GM19328 (cell line): Measurements from ENCODE around the gene LRIF1.
"Not testable (repeated sequence)": the region's sequence is repeated elsewhere in the genome, so short reads cannot be mapped to it uniquely, and the experiment has no call there.

Experiments
- ATAC-seq: cut with Tn5 transposase; IDR thresholded peaks from one replicate; pipeline ENCODE4 v1.9.1; 2021; ENCODE audit warnings: mild to moderate bottlenecking, moderate library complexity; ENCODE audit not compliant: unreplicated experiment

The LRIF1 gene

GRCh38 chr1:110951161-110951560 lies 12.6 kb downstream of the LRIF1 start:
- ATAC-seq, result no peak

DNA sequence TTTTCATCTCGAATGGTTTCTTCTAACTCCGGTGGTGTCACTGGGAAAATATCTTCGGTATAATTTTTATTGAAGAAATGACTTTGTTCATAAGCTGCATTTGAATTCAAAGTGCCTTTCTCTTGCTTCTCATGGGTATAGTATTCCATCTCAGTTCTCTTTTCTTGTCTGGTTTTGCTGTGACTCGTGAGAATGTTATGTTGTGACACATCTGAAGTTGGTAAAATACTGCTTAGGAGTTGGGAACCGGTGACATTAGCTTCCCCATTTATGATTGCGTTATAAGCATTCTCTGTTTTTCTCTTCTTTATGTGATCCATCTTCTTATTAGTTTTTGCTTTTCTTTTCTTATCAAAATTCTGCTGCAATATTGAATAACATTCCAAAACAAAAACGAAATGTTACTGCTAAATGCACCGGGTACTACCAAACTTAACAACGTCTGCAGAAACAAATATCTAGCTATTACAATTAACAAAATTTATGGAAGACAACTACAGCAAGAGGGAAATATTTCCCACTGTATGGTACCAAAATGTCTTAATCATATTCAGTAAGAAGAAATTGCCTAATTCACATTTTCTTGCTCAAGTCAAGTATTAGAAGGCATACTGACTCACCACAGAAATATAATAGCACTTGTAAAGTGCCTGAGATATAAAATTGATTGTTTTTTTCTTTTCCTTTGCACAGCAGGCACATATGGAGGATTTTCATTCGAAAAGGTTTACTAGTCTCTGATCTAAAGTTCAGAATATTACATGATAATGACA lies 15.5 kb downstream of the LRIF1 start:
- no peak for ATAC-seq

- no peak for ATAC-seq
Measured at GRCh38 chr1:110945626-110946025, 18.1 kb downstream of the LRIF1 start.

DNA sequence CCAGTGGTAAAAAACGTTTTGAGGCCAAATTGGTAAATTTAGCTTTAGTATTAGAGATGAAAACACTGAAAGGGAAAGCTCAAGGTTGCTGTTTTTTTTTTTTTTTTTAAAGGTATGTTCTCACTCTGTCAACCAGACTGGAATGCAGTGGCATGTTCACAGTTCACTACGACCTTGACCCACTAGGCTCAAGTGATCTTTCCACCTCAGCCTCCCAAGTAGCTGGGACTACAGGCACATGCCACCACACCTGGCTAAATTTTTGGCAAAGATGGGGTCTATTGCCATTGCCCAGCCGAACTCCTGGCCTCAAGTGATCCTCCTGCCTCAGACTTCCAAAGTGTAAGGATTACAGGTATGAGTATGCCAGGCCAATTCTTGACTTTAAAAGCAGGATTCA lies 18.9 kb downstream of the LRIF1 start:
- ATAC-seq, result no peak

DNA sequence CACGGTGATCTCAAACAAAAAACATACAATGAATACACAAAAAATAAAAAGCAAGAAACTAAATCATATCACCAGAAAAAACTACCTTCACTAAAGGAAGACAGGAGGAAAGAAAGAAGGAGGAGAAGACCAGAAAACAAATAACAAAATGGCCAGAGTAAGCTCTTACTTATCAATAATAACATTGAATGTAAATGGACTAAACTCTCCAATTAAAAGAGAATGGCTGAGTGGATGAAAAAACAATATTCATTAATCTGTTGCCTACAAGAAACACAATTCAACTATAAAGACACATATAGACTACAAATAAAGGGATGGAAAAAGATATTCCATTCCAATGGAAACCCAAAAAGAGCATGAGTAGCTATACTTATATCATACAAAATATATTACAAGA lies 27.2 kb downstream of the LRIF1 start:
- ATAC-seq, result no peak

GRCh38 chr1:110931097-110931496 lies 32.6 kb downstream of the LRIF1 start:
- ATAC-seq, result not testable (repeated sequence)

GRCh38 chr1:110928904-110929303 lies 34.8 kb downstream of the LRIF1 start:
- no peak for ATAC-seq

- no peak for ATAC-seq
Measured at GRCh38 chr1:110928191-110928590, 35.5 kb downstream of the LRIF1 start.

- no peak for ATAC-seq
Measured at GRCh38 chr1:110927484-110928075, 36.1 kb downstream of the LRIF1 start.

GRCh38 chr1:110921953-110922352 lies 41.8 kb downstream of the LRIF1 start:
- no peak for ATAC-seq

DNA sequence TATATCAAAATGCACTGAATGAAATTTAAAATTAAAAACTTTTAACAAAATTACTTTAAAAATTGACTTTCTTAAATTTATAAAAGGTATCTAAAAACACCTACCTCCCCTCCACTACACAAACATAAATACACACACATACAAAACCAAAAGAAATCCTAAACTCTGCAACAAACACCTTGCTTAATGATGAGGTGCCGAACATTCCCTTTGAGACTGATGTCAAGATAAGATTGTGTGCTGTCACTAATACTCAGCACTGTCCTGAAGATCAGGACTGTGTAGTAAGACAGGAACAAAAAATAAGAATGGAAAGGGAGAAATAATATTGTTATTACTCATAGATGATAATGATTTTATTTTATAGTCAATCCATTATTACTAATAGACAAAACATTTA lies 45.7 kb downstream of the LRIF1 start:
- no peak for ATAC-seq

GRCh38 chr1:110916669-110917306 lies 46.9 kb downstream of the LRIF1 start:
- no peak for ATAC-seq

DNA sequence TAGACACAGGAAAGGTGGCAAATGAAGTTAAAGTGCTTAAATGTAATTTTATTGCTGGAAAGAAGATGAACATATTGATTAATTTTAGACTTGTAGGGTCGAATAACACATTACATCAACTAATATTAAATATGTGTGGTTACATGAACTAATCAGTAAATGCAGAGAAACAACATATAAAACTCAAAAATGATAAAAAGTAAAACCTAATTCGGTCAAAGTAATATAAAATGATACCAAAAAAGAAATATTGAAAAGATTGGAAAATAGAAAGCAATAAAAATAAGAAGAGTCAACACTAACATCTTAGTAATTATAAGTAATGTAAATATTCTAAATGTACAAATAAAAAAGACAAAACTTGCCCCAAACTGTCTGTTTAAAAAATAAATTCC lies 47.5 kb downstream of the LRIF1 start:
- ATAC-seq, result no peak

- no peak for ATAC-seq
Measured at GRCh38 chr1:110915804-110916203, 47.9 kb downstream of the LRIF1 start.

DNA sequence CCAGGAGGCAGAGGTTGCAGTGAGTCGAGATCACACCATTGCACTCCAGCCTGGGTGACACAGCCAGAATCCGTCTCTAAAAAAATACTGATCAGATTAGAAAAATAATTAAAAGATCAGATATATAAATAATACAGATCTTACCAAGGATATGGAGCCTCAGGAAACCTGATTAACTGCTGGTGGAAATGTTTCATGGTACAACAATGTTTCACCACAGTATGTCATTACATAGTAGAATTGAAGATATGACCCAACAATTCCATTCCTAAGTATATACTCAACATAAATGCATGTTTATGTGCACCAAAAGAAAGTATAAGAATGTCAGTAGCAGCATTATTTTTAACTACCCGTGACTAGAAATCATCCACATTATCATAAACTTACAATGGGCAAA lies 49.0 kb downstream of the LRIF1 start:
- ATAC-seq, result no peak

- ATAC-seq, result no peak
Measured at GRCh38 chr1:110912784-110913183, 50.9 kb downstream of the LRIF1 start.

DNA sequence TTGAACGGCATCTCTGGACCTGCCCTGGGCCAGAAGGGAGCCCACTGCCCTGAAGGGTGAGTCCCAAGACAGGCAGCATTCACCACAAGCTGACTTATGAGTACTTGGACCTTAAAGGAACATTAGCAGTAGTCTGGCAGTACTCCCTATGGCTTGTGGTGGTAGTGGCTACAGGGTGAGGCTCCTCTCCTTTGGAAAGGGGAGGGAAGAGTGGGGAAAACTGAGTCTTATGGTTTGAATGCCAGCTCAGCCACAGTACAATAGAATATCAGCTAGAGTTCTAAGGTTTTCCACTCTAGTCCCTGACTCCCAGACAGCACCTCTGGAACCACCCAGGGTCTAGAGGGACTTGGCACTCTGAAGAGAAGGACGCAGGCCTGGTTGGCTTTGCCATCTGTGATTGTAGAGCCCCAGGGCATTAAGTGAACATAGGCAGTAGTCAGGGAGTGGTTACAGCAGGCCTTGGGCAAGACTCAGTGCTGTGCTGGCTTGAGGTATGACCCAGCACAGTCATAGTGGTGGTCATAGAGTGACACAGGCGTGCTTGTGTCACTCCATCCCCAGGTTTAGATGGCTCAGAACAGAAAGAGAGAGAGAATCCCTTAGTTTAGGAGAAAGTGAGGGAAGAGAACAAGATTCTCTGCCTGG lies 59.7 kb downstream of the LRIF1 start:
- ATAC-seq, result no peak

DNA sequence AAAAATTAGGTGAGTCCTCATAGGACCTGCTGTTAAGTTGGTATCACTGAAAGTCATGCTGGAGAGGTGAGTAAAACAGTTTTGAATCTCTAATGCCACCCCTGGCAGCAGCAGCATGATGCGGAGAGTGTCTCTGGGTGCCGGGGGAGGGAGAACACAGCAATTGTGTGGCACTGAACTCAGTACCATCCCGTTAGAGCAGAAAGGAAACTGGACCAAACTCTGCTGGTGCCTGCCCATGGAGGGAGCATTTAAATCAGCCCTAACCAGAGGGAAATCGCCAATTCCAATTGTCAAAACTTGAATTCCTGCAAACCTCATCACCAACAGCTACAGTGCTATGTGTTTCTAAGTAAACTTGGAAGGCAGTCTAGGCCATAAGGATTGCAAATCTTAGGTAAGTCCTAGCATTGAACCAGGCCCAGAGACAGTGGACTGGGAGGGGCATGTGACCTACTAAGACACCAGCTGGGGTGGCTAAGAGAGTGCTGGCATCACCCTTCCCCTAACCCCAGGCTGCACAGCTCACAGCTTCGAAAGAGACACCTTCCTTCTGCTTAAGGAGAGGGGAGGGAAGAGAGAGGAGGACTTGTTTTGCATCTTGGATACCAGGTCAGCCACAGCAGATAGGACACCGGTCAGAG lies 60.8 kb downstream of the LRIF1 start:
- ATAC-seq, result no peak

- no peak for ATAC-seq
Measured at GRCh38 chr1:110899458-110899843, 64.3 kb downstream of the LRIF1 start.

- no peak for ATAC-seq
Measured at GRCh38 chr1:110898734-110899457, 64.8 kb downstream of the LRIF1 start.

- ATAC-seq, result no peak
Measured at GRCh38 chr1:110897681-110898080, 66.0 kb downstream of the LRIF1 start.
